MCF 10A (cell line): ENCODE data around the gene APLF. TPM values are rescaled to one million over a fixed set of nuclear protein-coding genes. Genes with fewer than 3 reads are reported as not detected.

Experiments used
- BruUV-seq: library from RNA; stranded (reverse); fragments of 400-500 nt; replicated peaks from 2 replicates; lab custom pipeline; 2021; lab: Mats Ljungman, UMichigan
- CTCF ChIA-PET: fragments of 300-600 bp; sonication (Branson Sonifier 250); formaldehyde crosslinking; extraction: SDS; loops from one replicate; lab custom pipeline; 2021; ENCODE audit warnings: antibody characterized with exemption, inconsistent platforms; lab: Yijun Ruan, JAX
- POLR2A ChIA-PET: fragments of 300-600, 350-650 bp; sonication (Branson Sonifier 250); formaldehyde crosslinking; extraction: SDS; loops from one replicate; lab custom pipeline; 2020; ENCODE audit warnings: antibody characterized with exemption, inconsistent platforms; lab: Yijun Ruan, JAX
- DNase-seq: peaks from one replicate; pipeline ENCODE4 v3.0.0-alpha.2; 2018; ENCODE audit not compliant: unreplicated experiment
- H3K27ac Mint-ChIP-seq: one replicate; pipeline ENCODE4 v1.8.0; 2022; ENCODE audit warnings: mild to moderate bottlenecking, low read depth, mixed read lengths; ENCODE audit not compliant: unreplicated experiment
- H3K27me3 Mint-ChIP-seq: one replicate; pipeline ENCODE4 v1.8.0; 2022; ENCODE audit warnings: mixed read lengths; ENCODE audit not compliant: insufficient read depth, unreplicated experiment
- H3K36me3 Mint-ChIP-seq: one replicate; pipeline ENCODE4 v1.8.0; 2022; ENCODE audit warnings: mild to moderate bottlenecking, moderate library complexity, mixed read lengths; ENCODE audit not compliant: insufficient read depth, unreplicated experiment
- H3K4me1 Mint-ChIP-seq: one replicate; pipeline ENCODE4 v1.8.0; 2022; ENCODE audit warnings: mixed read lengths; ENCODE audit not compliant: insufficient read depth, unreplicated experiment
- H3K4me3 Mint-ChIP-seq: one replicate; pipeline ENCODE4 v1.8.0; 2022; ENCODE audit warnings: mild to moderate bottlenecking, moderate library complexity, mixed read lengths; ENCODE audit not compliant: unreplicated experiment
- H3K9me3 Mint-ChIP-seq: one replicate; pipeline ENCODE4 v1.8.0; 2022; ENCODE audit warnings: mixed read lengths; ENCODE audit not compliant: unreplicated experiment
- CTCF ChIP-seq: fragments of 200-600 bp; IDR thresholded peaks from one replicate; pipeline ENCODE4 v1.8.0; 2022; ENCODE audit warnings: antibody characterized with exemption, mild to moderate bottlenecking; ENCODE audit not compliant: unreplicated experiment
- intact Hi-C: fragments of 100-400 bp; cut with micrococcal nuclease; formaldehyde crosslinking; loops from 2 replicates; pipeline ENCODE4 v1.14.1; 2022
- total RNA-seq: library from RNA; stranded (reverse); gene quantifications from 2 replicates; pipeline ENCODE4 v1.2.3, GENCODE V29; 2022

The APLF gene
- total RNA-seq, 1 experiment from 2014 or later, result 4.0 TPM

DNA sequence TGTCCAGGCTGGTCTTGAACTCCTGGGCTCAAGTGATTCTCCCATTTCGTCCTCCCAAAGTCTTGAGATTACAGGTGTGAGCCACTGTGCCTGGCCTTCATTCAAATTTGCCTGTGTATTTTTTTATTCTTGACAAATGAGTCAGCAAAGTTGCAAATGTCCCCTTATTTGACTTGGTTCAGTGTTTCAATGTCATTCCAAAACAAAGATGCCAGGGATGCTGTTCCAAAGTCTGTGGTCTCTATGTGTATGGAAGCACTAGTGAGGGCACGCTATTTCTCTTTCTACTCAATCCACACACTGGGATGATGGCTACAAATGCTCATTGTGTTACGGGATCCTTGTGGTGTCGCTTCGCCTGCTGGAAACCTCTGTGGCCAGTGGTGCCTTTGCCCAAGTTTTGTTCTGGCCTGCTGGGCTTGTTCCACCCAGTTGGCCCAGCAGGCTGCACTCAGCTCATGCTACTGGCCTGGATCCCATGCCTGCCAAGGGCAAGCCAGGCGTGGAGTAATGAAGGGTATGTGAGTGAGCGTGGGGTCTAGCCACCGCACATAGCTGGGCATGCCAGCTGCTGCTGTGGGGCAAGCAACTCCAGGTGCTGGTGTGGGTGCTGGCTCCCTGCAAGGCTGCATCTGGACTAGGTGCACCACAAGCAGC is 35.9 kb upstream of the APLF start:
- intact Hi-C loops, result no loop called here
- ChIA-PET CTCF (interaction anchor here (0.6 to 3.2 kb wide), 3 partner anchors 10 to 320 kb away, joined by 3 to 24 read pairs (median 5); no protein-coding TSS in a partner anchor), POLR2A (no interaction called here)
- Mint-ChIP-seq H3K27me3 (no peaks in the 10 kb centered on the region), H3K27ac (no peak overlapping the region), H3K36me3 (no peaks in the 10 kb centered on the region), H3K4me1 (no peaks in the 10 kb centered on the region), H3K9me3 (no peaks in the 10 kb centered on the region), H3K4me3 (no peak overlapping the region)
- DNase-seq, result no peak
- TF ChIP-seq CTCF, result no peak
- BruUV-seq, result no TSS peak

DNA sequence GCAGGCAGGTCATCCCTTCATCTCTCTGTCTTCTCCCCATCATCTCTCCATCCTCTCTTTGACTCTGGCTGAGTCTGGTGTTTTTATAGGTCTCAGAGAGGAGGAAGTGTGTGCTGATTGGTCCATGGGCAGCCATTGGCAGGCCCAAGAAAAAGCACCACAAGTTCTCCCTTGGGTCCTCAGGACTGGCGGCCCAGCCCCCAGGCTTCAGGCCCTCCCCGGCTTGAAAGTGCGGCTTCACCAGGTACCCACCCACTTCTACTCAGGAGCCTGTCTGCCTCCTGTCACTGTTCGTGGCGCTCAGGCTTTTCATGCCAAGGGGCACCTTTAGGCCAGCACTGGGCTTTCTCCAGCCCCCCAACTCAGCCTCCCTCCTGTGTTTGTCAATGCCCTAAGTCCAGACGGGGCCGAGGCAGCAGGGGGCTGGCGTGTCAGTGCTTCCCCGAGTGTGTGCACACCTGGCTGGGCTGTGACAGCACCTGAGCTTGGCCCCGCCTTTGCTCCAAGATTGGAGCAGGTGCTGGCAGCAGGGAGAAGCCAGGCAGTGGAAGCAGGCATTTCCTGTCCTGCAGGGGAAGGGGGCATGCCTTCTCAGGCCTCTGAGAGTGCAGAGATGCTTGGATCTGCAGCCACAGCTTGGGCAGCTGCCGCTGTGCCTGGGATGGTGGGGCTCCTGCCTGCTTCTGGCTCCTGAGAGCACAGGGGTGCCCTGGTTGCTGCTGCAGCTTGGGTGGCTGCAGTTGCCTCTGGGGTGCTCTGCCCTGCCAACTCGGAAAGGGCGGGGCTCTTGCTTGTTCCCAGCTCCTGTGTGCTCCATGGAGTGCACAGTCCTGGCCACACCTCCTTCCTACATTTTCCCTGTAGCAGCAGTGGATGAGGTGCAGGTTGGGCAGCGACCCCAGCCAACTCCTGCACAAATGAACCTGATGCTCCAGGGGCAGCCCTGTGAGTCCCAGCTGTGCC is 34.4 kb upstream of the APLF start:
- H3K36me3 Mint-ChIP-seq, result no peaks in the 10 kb centered on the region

GRCh38 chr2:68434981-68435380 is 32.4 kb upstream of the APLF start:
- Mint-ChIP-seq H3K27ac (no peak overlapping the region), H3K4me3 (no peak overlapping the region), H3K4me1 (no peaks in the 10 kb centered on the region), H3K27me3 (no peaks in the 10 kb centered on the region), H3K36me3 (no peaks in the 10 kb centered on the region), H3K9me3 (no peaks in the 10 kb centered on the region)
- intact Hi-C loops, result no loop called here
- ChIA-PET POLR2A (no interaction called here), CTCF (no interaction called here)
- DNase-seq, result no peak
- no TSS peak for BruUV-seq
- no peak for TF ChIP-seq CTCF

More for the DNA sequence above, 34.4 kb upstream of the APLF start:
- BruUV-seq, result no TSS peak
- ChIA-PET POLR2A (no interaction called here), CTCF (interaction anchor here (0.6 to 3.2 kb wide), 3 partner anchors 8 to 106 kb away, joined by 3 to 24 read pairs (median 3); no protein-coding TSS in a partner anchor)
- H3K4me3 Mint-ChIP-seq, result no peak overlapping the region
- H3K9me3 Mint-ChIP-seq, result no peaks in the 10 kb centered on the region
- no peak overlapping the region for H3K27ac Mint-ChIP-seq
- no peaks in the 10 kb centered on the region for H3K27me3 Mint-ChIP-seq
- intact Hi-C loops, result no loop called here
- no peak for DNase-seq
- no peak for TF ChIP-seq CTCF
- H3K4me1 Mint-ChIP-seq, result no peaks in the 10 kb centered on the region

DNA sequence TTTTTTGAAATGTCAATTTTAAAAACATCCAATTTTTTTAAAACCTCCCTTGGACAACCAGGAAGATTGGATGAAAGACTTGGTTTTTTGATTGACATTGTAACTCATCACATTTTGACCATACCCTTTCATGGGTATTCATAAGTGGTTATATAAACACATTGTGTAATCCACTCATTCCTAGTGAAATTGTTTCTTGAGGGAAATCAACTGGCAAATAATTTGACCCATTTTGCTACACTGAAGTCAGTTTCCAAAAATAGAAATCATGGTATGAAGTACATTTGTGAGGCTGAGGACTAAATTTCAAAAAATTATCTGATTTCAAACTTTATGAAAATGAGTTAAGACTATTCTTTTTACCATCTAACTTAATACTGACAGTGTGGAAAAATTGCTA is 31.8 kb upstream of the APLF start:
- DNase-seq, result no peak
- intact Hi-C loops, result no loop called here
- ChIA-PET POLR2A (no interaction called here), CTCF (no interaction called here)
- H3K27me3 Mint-ChIP-seq, result no peaks in the 10 kb centered on the region
- H3K4me1 Mint-ChIP-seq, result no peaks in the 10 kb centered on the region
- no peak for TF ChIP-seq CTCF
- no TSS peak for BruUV-seq
- H3K9me3 Mint-ChIP-seq, result no peaks in the 10 kb centered on the region
- no peaks in the 10 kb centered on the region for H3K36me3 Mint-ChIP-seq
- H3K4me3 Mint-ChIP-seq, result no peak overlapping the region
- no peak overlapping the region for H3K27ac Mint-ChIP-seq
